ENCODE results near the gene EIF2S2.

Gene EIF2S2

DNA sequence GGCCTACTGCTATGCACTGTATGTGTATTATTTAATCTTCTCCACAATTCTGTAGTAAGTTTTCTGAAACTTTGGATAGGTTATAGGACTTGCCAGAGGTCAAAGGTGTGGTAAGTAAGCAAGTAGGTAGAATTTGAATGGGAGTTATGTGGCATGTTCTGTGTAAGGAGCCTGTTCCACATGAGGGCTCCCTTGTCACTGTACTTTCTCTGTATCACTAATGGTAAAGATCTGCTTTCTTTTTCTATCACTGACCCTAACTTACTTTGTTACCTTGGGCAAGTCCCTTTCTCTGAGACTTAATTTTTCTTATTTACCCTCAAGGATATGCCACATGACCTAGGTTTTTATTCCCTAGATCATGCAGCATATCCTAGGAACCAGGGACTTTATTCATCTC, 50.3 kb downstream of the EIF2S2 start:
- DNase-seq: no peak

DNA sequence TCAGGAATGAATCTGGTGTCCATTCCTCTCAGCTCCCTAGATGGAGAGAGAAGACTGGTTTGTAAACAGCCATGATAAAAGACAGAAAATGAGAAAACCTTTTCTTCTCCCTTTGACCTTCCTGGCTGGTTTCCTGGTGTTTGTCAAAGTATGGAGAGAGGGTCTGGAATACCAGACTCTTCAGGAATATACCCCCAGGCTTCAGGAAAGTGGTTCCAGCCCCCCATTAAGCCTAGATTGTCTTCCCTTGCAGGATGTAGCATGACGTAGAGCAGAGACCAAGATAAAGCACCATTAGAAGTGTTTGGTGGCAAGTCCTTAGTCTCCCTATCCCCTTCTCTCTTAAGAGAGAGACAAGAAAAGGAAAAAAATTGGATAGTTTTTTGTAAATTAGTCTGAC, 51.1 kb downstream of the EIF2S2 start:
- DNase-seq: no peak

DNA sequence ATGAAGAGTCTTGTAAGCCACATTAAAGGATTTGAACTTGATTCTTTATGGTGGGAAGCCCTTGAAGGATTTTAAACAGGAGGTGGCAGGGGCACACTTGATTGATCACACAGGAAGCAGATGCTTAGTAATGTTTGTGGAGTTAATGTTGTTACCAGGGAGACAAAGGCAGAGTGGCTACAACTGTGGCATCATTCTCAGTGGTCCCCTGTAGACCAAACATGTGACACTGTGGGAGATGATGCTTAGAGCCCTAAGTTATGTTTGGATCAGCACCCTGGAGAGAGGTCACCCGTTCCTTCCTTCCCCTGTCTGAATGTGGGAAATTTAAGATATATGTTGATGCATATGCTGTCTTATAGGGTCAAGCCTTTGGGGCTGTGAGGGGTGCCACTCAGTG, 53.2 kb downstream of the EIF2S2 start:
- DNase-seq: no peak

DNA sequence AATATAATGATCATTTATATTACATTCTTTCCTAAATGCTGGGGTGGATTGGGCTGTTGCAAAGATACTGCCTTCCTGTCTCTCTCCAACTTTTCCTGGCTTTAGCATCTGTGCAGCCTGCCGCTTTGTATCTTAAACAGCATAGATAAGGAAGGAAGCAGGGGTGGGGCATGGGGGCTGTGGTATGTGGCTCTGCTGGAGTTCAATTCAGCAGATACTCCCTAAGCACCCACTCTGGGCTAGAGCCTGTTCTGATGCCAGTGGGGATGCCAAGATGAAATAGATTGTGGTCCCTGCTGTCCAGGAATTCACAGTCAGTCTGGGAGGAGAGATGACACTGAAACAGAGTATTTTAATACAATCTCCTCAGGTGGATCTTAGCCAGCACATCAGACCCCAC, 56.8 kb downstream of the EIF2S2 start:
- no peak for DNase-seq

DNA sequence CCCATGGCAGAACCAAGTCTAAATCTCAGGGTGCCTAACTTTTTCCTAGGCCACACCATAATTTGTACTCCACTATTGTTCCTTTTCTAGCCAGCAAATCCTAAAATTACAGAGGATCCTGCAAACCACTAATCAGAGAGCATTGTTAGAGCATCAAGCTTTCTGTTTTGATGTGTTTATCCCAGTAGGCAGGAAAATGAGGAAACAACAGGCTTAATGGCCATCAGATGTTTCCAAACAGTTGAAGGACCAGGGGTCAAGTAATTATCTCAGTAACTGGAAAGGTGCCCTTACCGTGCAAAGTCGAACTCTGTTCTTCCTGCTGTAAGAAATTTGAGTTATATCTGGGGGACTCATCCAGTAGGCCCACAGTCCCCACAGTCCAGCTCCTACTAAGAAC, 59.6 kb downstream of the EIF2S2 start:
- DNase-seq: no peak

DNA sequence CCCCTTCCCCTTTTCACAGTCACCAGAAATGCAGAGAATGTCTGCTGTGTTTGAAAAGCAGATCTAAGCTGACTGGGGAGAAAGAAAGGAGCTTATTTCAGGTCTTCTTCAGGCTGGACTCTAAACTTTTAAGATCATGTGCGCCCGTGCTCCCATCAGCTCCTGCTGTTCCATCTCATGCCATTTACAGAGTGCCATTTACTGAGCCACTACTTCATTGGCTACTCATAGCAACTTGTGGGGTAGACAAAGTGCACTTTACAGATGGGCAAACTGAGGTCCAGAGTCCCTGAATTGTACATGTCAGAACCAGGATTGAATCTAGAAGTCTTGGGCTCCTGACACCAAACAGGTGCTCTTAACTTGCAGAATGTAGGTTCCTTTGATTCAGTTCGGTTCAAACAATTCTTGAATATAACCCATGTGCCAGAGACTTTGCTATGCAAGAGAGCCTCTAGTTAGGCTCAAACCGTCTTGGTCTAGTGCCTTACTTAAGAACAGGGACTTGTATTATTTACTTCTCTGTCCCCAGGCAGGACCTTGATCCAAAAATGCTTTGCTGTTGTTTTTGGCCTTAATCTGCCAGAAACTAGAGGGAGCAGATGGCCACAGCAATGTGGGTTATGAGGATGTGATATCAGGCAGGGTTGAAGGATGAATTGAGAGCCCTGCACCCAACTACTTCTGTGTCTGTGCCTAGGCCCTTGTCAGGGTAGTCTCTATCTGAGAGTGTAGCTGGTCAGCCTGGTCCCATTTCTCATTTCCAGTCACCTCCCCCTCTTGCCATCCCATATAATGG, 61.9 kb downstream of the EIF2S2 start:
- DNase-seq: no peak

DNA sequence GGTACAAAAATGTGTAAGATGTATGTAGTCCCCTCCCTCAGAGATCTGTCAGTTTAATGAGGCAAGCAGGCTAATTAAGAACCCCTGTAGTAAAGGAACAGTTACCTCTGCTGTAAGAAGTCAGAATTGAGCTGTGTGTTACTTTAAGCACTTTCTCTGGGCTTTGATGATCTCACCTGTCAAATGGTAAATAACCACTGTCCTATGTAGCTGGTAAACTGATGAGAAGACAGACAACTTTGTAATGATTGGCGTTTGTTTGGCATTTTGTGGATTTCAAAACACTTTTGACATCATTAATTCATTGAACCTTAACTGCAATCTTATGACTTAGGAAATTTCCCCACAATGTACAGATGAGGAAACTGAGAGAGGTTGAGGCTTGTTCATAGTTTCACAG, 62.7 kb downstream of the EIF2S2 start:
- no peak for DNase-seq

DNA sequence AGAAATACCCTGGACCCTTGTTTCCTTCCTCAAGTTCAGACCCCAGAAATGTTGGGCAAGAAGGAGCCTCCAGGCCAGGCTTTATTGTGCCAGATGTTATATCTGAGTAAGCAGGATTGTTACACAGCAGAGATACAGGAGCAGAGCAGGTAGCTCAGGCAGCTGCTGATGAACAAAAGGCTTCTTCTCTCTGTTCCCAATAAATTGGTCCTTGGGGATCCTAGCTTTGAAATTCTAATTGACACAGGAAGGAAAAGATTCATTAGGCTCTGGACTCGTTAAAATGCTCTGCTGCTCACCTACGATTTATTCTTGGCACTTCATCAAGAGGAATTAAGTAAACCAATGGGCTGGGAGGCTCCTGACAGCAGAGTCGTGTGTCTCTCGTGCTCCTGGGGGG, 64.1 kb downstream of the EIF2S2 start:
- DNase-seq: no peak

DNA sequence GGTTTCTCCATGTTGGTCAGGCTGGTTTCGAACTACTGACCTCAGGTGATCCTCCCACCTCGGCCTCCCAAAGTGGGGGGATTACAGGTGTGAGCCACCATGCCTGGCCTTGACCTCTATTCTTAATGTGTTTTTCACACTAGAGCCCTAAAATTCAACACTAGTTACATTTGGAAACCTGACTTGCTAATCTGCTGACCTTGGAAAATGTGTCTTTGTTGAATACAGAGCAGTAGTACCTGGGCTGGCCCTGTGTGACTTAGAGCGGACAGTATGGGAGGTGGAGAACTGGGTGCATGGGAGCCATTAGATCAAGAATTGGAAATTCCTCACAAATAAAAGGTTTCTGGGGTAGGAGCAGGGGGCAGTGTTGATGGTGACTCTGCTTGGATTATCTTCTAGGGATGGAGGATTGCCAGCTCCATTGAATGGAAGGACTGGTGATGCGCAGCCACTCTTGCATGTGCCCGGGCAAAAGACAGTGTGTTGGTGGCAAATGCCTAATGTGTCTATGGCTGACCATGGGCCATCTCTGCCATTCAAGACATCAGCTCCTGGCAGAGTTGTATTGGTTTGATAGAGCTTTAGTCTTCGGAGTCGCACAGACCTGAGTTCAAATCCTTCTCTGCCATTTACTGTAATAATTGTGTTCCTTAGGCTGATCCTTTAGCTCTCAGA, 64.9 kb downstream of the EIF2S2 start:
- no peak for DNase-seq

DNA sequence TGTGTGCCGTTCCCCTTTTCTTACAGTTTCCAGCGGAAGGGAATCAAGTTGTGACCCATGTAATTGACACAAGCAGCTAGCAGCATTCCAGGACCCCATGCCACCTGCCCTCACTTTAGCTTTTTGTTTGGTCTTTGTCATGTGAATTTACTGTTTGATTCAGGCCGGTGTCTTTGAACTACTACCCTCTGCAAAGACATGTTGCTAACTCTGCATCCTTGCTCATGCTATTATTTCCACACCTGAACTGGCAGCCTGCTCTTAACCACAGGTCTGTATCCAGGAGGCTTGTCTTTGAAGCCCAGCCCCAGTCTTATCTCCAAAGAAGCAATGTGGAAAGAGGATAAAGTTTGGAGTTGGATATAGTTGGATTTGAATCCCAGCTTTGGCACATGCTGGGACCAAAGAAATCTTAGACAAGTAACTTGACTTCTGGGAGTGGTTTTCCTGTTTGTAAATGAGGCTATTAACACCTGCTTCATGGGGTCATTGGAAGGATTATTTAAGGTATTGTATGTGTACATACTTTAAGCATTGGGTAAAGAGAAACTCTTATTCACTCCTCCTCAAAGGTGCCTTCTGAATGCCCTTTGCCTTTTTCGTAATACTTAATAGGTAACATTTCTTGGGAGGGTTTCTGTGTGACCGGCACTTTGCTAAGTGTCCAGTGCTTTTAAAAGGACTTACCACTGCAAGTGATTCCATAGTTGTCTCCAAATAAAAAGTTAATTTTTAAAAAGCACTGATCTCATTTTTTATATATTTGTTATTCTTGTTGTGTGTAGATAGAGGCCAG, 65.9 kb downstream of the EIF2S2 start:
- DNase-seq: no peak

DNA sequence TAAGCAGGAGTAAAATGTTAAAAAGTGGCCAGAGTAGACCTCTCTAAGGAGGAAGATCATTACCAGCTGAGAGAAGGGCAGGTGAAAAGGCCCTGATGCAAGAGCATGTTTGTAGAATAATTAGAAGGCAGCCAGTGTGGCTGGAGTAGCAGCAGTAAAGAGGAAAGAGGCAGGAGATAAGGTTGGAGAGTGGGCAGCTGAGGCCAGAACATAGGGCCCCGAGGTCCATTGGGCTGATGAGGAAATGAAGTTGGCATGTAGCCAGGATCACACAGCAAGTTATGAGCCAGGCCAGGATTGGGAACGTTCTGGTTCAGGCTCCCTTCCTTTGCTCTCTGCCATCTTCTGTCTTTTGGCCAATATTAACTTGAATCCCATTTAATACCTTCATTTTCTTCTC, 66.7 kb downstream of the EIF2S2 start:
- DNase-seq: no peak

DNA sequence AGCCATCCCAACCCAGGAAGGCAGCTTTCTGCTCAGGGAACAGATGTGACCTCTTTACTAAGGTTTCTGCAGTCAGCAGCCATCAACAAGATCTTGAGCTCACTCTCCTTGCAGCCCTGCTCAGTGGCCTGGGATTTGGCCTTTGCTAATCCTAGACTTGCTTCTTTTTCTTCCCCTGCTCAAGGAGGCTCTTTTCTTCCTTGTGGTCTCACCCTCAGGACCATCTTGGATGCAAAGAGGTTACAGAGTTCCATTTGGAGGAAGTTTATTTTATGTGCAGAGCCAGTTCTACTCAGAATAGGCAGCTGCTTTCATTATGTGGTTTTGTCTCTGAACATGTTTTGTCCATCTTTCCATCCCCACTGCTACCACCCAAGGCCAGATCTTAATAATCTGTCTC, 69.0 kb downstream of the EIF2S2 start:
- DNase-seq: no peak

DNA sequence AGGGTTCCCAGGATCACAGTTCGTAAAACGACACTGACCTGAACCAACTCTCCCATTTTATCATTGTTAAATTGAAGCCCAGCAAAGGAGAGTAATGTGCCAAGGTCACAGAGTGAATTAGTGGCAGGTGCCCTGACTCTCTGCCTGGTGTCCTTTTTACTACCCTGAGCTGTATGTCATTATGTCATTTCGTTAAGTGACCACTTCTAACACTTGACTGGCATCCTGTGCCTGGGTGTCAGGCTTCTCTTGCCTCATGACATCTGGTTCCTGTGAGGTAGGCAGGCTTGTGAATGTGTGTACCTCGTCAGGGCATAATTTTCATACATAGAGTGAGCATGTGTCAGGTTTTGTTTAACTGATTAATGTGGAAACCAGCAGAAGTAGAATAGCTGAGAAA, 69.8 kb downstream of the EIF2S2 start:
- no peak for DNase-seq

DNA sequence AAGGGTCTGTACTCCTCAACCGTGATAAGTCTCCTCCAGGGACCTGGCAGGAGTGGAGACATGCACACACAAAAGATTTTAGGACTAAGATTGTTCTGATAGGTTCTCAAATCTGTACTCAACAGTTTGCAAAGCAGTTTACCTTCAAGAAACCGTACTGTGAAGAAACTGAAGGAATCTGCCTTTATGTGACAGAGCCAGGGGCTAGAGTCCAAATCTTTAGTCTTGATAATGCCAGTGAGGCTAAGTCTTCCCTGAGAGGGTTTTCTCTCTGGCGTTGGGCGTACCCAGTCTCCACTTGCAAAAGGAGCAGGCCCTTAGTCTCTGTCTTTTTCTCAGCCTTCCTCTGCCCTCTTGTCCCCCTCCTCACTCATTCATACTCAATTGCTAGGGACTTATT, 70.8 kb downstream of the EIF2S2 start:
- DNase-seq: no peak

DNA sequence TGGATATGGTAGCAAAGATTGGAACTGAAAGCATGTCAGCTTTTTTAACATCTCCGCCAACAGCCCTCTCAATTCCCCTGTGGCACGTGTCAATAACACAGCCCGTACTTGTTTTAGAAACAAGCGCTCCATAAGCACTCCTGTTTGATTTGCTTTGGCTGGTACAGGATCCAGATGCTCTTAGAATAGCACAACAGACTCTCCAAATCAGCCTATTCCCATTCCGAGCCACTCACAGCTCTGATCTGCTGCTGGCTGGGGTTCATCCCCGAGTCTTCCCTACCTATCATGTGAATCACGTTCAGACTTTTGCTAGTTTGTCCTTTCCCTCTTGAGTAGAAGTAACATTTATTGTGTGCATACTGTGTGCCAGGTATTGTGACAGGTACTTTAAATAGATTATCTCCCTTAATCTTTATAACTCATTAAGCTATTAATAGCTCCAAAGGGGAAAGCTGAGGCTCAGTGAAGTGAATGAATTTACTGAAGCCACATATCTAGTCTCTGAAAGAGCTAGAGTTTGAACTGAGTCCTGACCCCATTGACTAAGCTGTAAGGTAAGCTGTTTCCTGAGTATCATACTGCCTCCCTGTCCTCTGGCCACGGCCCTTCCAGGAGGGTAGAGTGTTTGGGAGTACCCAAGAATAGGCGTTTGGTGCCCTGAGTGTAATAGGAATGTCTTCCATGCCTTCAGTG, 71.6 kb downstream of the EIF2S2 start:
- no peak for DNase-seq
